Measurements from ENCODE around the gene UCHL3.

- TF ChIP-seq RCOR1 (conservative IDR thresholded peaks at IDR 0.05; ENCODE audit: low read depth, low read length) (no peak), CTCF (IDR thresholded peaks at IDR 0.05 in 2 of 3, conservative IDR thresholded peaks at IDR 0.05 in 1 of 3; ENCODE audit: control insufficient read depth in 2 of 3, extremely low read depth in 1 of 3, insufficient read depth in 1 of 3, low read depth in 3 of 3, low read length in 3 of 3) (no peak), SMAD1 (IDR thresholded peaks at IDR 0.05; ENCODE audit: low read depth, partially characterized antibody) (no peak), ZZZ3 (IDR thresholded peaks at IDR 0.05; ENCODE audit: control insufficient read depth, insufficient read length, low read depth) (no peak), ETV6 (conservative IDR thresholded peaks at IDR 0.05 in 1 of 2, IDR thresholded peaks at IDR 0.05 in 1 of 2; ENCODE audit: borderline replicate concordance in 1 of 2, low read depth in 1 of 2) (no peak)
- TF ChIP-seq, protein P1, sequence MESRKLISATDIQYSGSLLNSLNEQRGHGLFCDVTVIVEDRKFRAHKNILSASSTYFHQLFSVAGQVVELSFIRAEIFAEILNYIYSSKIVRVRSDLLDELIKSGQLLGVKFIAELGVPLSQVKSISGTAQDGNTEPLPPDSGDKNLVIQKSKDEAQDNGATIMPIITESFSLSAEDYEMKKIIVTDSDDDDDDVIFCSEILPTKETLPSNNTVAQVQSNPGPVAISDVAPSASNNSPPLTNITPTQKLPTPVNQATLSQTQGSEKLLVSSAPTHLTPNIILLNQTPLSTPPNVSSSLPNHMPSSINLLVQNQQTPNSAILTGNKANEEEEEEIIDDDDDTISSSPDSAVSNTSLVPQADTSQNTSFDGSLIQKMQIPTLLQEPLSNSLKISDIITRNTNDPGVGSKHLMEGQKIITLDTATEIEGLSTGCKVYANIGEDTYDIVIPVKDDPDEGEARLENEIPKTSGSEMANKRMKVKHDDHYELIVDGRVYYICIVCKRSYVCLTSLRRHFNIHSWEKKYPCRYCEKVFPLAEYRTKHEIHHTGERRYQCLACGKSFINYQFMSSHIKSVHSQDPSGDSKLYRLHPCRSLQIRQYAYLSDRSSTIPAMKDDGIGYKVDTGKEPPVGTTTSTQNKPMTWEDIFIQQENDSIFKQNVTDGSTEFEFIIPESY (IDR thresholded peaks at IDR 0.05) = no peak
Measured at GRCh38 chr13:75544681-75545330, 4.8 kb upstream of the UCHL3 start.
